Uterus (tissue), 2 donors: ENCODE measurements around the gene SPTLC2.

Experiments
- CTCF ChIP-seq, 4 experiments: fragments of 200-600 bp in 2 of 4; fragments of 450-650 bp in 2 of 4; sonication (generic) in 2 of 4; IDR thresholded peaks; one replicate each; pipeline ENCODE4 v1.5.1; 2016 to 2019; ENCODE audit warnings: antibody characterized with exemption in 4 of 4, mild to moderate bottlenecking in 2 of 4, moderate library complexity in 1 of 4
- POLR2A ChIP-seq, 2 donors: fragments of 450-650 bp; IDR thresholded peaks; one replicate each; pipeline ENCODE4 v1.6.1; 2016; ENCODE audit warnings: antibody characterized with exemption in 2 of 2, mild to moderate bottlenecking in 1 of 2, moderate library complexity in 1 of 2

DNA sequence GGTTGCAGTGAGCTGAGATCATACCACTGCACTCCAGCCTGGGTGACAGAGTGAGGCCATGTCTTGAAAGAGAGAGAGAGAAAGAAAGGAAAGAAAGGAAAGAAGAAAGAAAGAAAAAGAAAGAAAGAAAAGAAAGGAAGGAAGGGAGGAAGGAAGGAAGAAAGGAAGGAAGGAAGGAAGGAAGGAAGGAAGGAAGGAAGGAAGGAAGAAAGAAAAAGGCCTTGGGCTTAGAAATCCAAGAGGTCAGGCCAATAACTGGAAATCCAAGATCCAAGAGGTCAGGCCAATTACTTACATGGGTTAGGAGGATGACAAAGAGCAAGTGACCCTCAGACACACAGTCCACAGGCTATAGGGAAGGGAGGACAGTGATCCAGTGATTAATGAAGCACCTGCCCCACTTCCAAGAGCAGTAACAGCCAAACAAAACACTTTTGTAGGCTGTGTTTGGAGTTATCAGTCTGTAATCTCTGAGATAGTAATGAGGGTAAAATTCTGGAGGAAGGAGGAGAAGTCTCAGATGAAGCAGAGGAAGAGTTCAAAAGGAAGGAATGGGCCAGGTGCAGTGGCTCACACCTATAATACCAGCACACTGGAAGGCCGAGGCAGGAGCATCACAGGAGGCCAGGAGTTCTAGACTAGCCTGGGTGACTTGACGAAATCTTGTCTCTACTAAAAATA lies 32.2 kb upstream of the SPTLC2 start:
- TF ChIP-seq CTCF (IDR thresholded peaks at IDR 0.05) (no peak), POLR2A (IDR thresholded peaks at IDR 0.05) (no peak)
